ENCODE results near the gene B4GALT2.

B4GALT2 gene

GRCh38 chr1:43969746-43970466 is 9.1 kb upstream of the B4GALT2 start, which contains the start of gene DPH2:
DPH2 (plus strand) TSS chr1:43970010; CDS start chr1:43970176, 166 bp downstream.
- DNase-seq (ENCODE audit: low read depth in 2 of 2), result peak; percentile 85 to 89

GRCh38 chr1:43970502-43970901 is 8.5 kb upstream of the B4GALT2 start:
- DNase-seq (ENCODE audit: low read depth in 2 of 2), result no peak

- no peak for DNase-seq (ENCODE audit: low read depth in 2 of 2)
Observed at GRCh38 chr1:43970911-43971310, 8.1 kb upstream of the B4GALT2 start.

GRCh38 chr1:43971336-43971980 is 7.6 kb upstream of the B4GALT2 start:
- no peak for DNase-seq (ENCODE audit: low read depth in 2 of 2)

GRCh38 chr1:43973981-43974442 is 5.0 kb upstream of the B4GALT2 start:
- no peak for DNase-seq (ENCODE audit: low read depth in 2 of 2)

- peak; percentile 89 to 91 for DNase-seq (ENCODE audit: low read depth in 2 of 2)
Observed at GRCh38 chr1:43974443-43975248, 4.4 kb upstream of the B4GALT2 start, which contains the start of gene ATP6V0B. ATP6V0B (plus strand) TSS chr1:43974960; CDS start chr1:43975041, 81 bp downstream.

- no peak for DNase-seq (ENCODE audit: low read depth in 2 of 2)
Observed at GRCh38 chr1:43975249-43975961, 3.6 kb upstream of the B4GALT2 start.

GRCh38 chr1:43976045-43976444 is 3.0 kb upstream of the B4GALT2 start:
- no peak for DNase-seq (ENCODE audit: low read depth in 2 of 2)

GRCh38 chr1:43976890-43977289 is 2.1 kb upstream of the B4GALT2 start:
- DNase-seq (ENCODE audit: low read depth in 2 of 2), result no peak

GRCh38 chr1:43977376-43978263 is 1.4 kb upstream of the B4GALT2 start:
- DNase-seq (ENCODE audit: low read depth in 2 of 2), result no peak

- no peak for DNase-seq (ENCODE audit: low read depth in 2 of 2)
Observed at GRCh38 chr1:43978264-43978550, 803 bp upstream of the B4GALT2 start.

GRCh38 chr1:43979261-43979527 is 184 bp downstream of the B4GALT2 start:
- DNase-seq (ENCODE audit: low read depth in 2 of 2), result no peak

GRCh38 chr1:43979528-43980254 is 681 bp downstream of the B4GALT2 start:
- no peak for DNase-seq (ENCODE audit: low read depth in 2 of 2)

- DNase-seq (ENCODE audit: low read depth in 2 of 2), result no peak
Observed at GRCh38 chr1:43980255-43981134, 1.5 kb downstream of the B4GALT2 start.

- no peak for DNase-seq (ENCODE audit: low read depth in 2 of 2)
Observed at GRCh38 chr1:43981135-43981491, 2.1 kb downstream of the B4GALT2 start.

- DNase-seq (ENCODE audit: low read depth in 2 of 2), result no peak
Observed at GRCh38 chr1:43981636-43982035, 2.6 kb downstream of the B4GALT2 start.

GRCh38 chr1:43982241-43982640 is 3.2 kb downstream of the B4GALT2 start:
- no peak for DNase-seq (ENCODE audit: low read depth in 2 of 2)

- DNase-seq (ENCODE audit: low read depth in 2 of 2), result no peak
Observed at GRCh38 chr1:43982808-43983207, 3.8 kb downstream of the B4GALT2 start.

- no peak for DNase-seq (ENCODE audit: low read depth in 2 of 2)
Observed at GRCh38 chr1:43983253-43983899, 4.4 kb downstream of the B4GALT2 start.
